HT1080 (cell line): ENCODE data around the gene HMGCL. TPM values are rescaled to one million over a fixed set of nuclear protein-coding genes. Genes with fewer than 3 reads are reported as not detected.
"Not testable (repeated sequence)": the region's sequence is repeated elsewhere in the genome, so short reads cannot be mapped to it uniquely, and the experiment has no call there.

Source experiments
- DNase-seq: peaks from one replicate; pipeline ENCODE4 v3.0.0-alpha.2; 2015; ENCODE audit warnings: low read depth
- total RNA-seq: library from RNA; depleted of rRNA; stranded (reverse); fragments of >200 nt; shearing (Covaris generic); gene quantifications from 2 replicates; pipeline ENCODE4 v1.2.3, GENCODE V29; 2014

The HMGCL gene
- total RNA-seq, 1 experiment from 2014 or later: 9.9 TPM

- DNase-seq: peak; percentile 96
Measured at GRCh38 chr1:23799570-23800399, 25.4 kb downstream of the HMGCL start.

DNA sequence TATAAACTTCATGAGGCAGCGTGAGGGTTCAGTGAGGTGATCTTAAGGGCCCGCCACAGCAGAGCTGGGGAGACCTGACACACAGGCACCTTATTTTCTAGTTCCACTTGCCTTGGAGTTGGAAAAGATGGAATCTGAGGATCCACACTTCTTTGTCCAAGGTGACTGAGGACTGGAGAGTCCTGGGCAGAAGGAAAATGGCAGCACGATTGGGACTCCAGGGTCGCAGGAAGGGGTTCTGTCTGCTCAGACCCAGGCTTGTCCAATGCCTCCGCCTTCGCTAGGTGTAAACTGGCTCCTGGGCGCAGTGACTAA lies 26.0 kb downstream of the HMGCL start:
- DNase-seq: no peak

- no peak for DNase-seq
Measured at GRCh38 chr1:23798662-23799142, 26.5 kb downstream of the HMGCL start.

DNA sequence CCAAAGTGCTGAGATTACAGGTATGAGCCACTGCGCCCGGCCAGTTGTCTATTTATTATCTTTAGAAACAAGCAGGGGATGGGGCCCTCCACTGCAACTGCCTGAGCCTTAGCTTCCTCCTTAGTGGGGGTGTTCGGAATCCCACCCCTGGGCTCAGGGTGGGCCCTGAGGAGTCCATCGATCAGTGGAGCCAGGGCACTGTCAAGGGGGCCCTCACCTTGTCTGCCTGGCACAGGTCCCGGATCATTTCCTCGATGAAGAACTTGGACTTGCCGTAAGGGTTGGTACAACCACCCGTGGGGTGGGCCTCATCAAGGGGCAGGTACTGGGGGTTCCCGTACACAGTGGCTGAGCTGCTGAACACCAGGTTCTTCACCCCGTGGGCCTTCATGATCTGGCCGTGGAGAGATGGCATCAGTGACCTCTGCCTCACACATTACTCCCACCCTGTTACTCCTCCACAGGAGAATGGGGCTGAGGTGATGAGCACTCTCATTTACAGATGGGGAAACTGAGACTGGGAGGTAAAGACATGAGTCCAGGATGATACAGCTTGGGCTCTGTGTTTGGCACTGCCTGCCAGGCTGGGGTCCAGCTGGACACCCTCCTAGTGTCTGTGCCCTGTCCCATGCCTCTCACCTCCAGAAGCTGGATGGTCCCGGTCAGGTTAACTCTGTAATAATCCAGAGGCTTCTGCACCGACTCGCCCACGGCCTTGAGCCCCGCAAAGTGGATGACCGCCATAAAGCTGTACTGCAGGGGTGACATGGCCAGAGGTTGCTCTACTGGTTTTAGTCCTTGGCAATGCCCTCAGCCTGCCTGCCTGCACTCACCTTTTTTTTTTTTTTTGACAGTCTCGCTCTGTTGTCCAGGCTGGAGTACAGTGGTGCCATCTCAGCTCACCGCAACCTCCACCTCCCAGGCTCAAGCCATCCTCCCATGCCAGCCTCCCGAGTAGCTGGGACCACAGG lies 27.5 kb downstream of the HMGCL start:
- no peak for DNase-seq

GRCh38 chr1:23796466-23797271 lies 28.6 kb downstream of the HMGCL start:
- DNase-seq: no peak

- no peak for DNase-seq
Measured at GRCh38 chr1:23795676-23796465, 29.4 kb downstream of the HMGCL start.

GRCh38 chr1:23794732-23795182 lies 30.5 kb downstream of the HMGCL start:
- DNase-seq: not testable (repeated sequence)

GRCh38 chr1:23793861-23794731 lies 31.1 kb downstream of the HMGCL start:
- no peak for DNase-seq

- peak; percentile 70 for DNase-seq
Measured at GRCh38 chr1:23793018-23793781, 32.0 kb downstream of the HMGCL start.

GRCh38 chr1:23792151-23792945 lies 32.9 kb downstream of the HMGCL start:
- DNase-seq: no peak

DNA sequence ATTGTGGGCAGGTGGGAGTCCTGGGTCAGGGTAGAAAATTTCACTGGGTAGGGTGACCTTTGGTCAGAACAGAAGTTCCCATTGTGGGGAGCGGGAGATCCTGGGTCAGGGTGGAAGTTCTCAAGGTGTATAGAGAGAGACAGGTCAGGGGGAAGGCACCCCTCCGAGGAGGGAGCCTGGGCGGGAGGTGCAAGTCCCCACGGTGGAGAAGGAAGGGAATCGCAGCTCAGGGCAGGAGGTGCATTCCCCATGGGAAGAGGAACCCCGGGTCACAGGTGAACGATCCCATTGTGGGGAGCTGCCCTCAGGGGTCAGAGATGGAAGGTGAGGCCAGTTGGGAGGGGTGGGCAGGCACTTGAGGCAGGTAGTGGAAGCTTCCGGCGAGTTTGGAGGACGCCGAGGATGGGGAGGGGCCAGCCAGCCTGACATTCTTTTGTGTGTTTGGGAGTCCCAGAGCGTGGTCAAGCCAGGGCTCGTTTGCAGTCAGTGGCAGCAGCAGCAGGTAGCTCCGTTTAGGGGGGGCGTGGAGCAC lies 33.6 kb downstream of the HMGCL start:
- DNase-seq: no peak

GRCh38 chr1:23790696-23791515 lies 34.3 kb downstream of the HMGCL start, which contains the start of gene LYPLA2:
Gene LYPLA2, plus strand, starts transcription at chr1:23791145. Its CDS starts 1,538 bp downstream, at chr1:23792683.
- DNase-seq: peak; percentile 90

DNA sequence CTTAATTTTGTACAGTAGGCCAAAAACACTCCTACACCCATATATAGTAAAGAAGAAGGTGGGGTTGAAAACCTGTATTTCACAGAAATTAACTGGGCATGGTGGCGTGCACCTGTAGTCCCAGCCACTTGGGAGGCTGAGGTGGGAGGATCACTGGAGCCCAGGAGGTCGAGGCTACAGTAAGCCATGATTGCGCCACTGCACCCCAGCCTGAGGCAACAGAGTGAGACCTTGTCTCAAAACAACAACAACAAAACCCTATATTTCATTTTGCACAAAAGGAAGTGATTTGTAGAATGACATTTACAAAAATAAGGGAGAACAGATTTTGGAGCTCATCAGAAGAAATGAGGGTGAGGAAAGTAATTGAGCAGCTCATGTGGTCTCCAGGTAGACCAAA lies 36.5 kb downstream of the HMGCL start:
- DNase-seq: no peak

DNA sequence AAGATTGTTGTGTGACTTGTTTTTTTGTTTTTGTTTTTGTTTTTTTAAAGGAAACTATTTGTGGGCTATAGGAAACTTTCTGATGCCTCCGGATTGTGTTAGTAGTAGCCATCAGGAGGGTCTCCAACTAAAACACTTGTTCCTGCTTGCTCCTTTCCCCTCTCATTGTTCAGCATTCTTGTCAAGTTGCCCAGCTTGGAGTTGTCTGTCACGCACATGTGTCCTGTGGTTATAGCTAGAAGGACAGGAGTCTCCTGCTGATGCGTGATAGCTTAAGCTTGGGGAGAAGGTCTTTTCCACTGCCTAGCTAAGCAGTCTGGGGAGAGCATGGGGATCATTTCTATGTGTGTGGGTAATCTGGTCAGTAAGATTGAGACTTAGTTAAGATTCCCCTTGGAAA lies 37.5 kb downstream of the HMGCL start:
- DNase-seq: no peak

- DNase-seq: no peak
Measured at GRCh38 chr1:23784846-23785245, 40.4 kb downstream of the HMGCL start.

DNA sequence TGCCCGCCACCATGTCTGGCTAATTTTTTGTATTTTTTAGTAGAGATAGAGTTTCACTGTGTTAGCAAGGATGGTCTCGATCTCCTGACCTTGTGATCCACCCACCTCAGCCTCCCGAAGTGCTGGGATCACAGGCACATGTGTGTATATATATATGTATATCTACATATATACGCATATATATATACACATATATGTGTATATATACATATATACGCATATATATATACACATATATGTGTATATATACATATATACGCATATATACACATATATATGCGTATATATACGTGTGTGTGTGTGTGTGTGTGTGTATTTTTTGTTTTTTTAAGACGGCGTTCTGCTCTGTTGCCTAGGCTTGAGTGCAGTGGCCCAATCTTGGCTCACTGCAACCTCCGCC lies 42.1 kb downstream of the HMGCL start:
- not testable (repeated sequence) for DNase-seq
